Esophagus squamous epithelium (tissue), 4 donors: ENCODE data around the gene ADGRA3.

Source experiments
- CTCF ChIP-seq, 6 experiments: fragments of 450-650 bp in 4 of 6; fragments of 200-600 bp in 2 of 6; sonication (generic) in 2 of 6; IDR thresholded peaks; one replicate each; pipeline ENCODE4 v1.5.1; 2016 to 2019; ENCODE audit warnings: antibody characterized with exemption in 6 of 6, mild to moderate bottlenecking in 4 of 6, moderate library complexity in 4 of 6
- POLR2A ChIP-seq, 4 donors: fragments of 450-650 bp; IDR thresholded peaks; one replicate each; pipeline ENCODE4 v1.6.1; 2017; ENCODE audit warnings: antibody characterized with exemption in 4 of 4, mild to moderate bottlenecking in 4 of 4, moderate library complexity in 3 of 4

- TF ChIP-seq POLR2A (IDR thresholded peaks at IDR 0.05) (no peak), CTCF (IDR thresholded peaks at IDR 0.05) (no peak)
Measured at GRCh38 chr4:22462688-22463087, 53.2 kb downstream of the ADGRA3 start.
